Activated naive CD4-positive, alpha-beta T cell (primary cell): ENCODE measurements around the gene GUCA2A.

Source experiments
- DNase-seq, 4 experiments: peaks; one replicate each; lab custom pipeline; 2025; lab: John Stamatoyannopoulos, UW

GUCA2A gene

DNA sequence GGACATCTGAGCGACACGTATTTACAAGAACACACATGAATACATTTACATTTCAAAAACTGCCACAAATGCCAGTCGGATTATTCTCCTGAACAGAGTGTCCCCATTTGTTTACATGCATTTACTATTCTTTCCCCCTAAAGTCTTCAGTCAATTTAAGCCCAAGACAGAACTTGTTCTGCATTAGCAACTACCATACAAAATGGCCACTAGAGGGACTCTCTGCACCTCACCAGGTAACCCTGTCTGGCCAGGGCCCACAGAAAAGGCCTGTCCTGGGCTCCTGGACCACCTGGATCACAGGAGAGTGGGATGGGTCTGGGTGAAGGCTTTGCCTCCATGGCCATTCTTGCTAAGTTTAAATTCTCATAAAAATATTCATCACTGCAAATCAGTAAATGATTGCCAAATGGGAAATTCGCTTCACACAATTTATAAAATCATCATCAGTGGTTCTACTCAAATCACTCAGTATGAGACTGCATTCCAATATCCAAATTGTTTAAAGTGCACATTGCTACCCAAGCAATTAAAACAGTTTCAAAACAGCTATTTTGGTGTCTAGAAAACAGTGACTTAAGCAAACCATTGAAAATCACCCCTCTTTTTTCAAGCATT is 12.5 kb upstream of the GUCA2A start:
- DNase-seq = peak in 1 of 4 experiments; percentile 7

- no peak for DNase-seq
Observed at GRCh38 chr1:42175314-42176054, 10.9 kb upstream of the GUCA2A start.

GRCh38 chr1:42173961-42174735 is 9.6 kb upstream of the GUCA2A start:
- no peak for DNase-seq

DNA sequence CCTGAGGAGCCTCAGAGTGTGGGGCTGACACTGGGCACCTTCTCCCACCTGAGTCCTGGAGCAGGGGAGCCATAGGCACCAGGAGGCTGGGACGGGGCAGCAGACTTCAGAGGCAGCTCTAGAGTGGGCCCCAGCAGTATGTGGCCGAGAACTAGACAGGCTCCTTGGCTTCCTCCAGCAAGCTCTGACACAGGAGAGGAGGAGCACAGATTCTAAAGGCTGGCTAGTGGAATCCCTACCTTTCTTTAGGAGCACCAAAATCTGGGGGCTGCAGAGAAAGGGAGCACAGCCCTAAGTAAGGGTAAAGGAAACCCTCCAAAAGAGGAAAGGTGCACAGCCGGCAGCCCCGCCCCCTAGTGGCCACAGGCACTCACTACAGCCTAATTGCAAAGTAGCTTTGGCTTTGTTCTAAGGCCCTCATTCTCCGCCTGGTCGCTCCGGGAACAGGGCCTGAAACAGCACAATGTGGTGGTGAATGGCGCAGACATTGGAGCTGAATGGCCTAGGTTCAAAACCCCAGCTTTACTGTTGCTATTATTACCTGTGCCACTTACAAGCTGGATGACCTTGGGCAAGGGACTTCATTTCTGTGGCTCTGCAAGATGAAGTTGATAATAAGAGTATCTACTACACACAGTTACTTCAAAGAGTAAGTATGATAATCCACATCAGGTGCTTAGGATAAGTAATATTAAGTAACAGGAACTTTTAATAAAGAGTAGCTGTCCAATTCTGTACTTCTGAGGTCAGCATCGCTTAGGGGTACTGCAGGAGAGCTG is 8.8 kb upstream of the GUCA2A start:
- DNase-seq = peak; percentile 24 to 62 (median 58)

GRCh38 chr1:42172381-42173133 is 8.0 kb upstream of the GUCA2A start:
- DNase-seq = no peak

- no peak for DNase-seq
Observed at GRCh38 chr1:42171679-42172266, 7.2 kb upstream of the GUCA2A start.

GRCh38 chr1:42170779-42171621 is 6.5 kb upstream of the GUCA2A start:
- no peak for DNase-seq

GRCh38 chr1:42168763-42169162 is 4.2 kb upstream of the GUCA2A start:
- no peak for DNase-seq

- no peak for DNase-seq
Observed at GRCh38 chr1:42168391-42168670, 3.8 kb upstream of the GUCA2A start.

DNA sequence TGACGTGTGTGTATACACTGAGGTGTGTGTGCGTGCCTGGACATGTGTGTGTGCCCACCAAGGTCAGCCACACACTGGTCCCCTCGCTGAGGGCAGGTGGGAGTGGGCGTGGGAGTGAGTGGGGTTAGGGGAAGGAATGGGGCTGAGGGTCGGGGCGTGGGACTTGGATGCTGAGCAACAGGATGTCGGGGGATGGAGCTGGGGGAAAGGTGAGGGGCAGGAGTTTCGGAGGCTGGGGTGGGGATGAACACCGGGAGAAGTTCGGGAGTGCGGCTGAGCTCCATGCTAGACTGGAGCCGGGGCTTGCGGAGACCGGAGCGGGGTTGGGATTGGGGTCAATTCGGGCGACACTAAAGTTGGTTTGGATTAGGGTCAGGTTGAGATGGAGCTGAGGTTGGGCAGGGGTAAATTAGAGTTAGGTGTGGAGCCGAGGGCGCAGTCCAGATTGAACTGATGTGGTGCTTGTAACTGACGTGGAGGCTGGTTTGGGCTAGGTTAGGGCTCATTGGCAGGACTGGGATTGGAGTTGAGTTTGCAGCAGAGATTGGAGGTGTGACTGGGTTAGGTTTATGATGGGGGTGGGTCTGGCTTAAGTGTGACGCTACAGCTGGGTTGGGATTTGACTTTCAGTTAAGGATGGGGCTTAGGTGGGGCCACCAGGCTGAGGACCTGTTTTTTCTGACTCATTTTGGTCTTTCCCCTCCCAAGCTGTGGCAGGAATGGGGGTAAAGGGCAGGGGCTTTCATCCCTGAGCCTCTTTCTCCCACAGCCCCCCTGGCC is 3.3 kb upstream of the GUCA2A start:
- no peak for DNase-seq

DNA sequence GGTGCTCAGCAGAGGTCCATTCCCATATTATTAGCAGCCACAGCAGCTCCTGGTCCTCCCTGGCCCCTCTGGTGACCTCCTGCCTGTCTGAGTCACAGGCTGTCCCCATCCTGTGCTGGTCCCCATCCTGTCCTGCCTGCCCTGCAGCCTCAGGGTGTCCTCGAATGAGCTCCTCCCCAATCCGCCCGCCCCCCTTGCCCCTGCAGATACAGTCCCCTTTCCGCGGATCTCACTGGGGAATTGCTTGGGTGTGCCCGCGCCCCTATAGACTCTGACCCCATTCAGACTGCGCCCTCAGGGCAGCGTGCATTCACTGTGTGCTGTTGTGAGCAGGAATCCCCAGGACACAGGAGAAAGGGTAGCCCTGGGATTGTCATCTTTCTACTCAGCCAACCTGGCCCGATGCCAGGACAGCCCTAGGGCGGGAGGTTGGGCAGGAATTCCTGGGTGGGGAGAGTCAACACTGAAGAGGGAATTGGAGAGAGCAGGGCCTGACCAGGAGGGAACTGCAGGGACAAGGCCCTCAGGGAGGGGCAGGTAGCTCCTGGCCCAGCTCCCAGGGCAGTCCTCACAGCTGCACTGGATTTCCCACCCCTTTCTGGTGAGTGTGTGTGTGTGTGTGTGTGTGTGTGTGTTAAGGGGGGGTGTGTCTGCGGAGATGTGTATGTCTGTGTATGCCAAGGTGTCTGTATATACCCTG is 1.1 kb upstream of the GUCA2A start:
- DNase-seq = no peak

- no peak for DNase-seq
Observed at GRCh38 chr1:42163536-42164503, 725 bp downstream of the GUCA2A start.

GRCh38 chr1:42163114-42163513 is 1.4 kb downstream of the GUCA2A start:
- DNase-seq = no peak

GRCh38 chr1:42162181-42162580 is 2.4 kb downstream of the GUCA2A start:
- no peak for DNase-seq

GRCh38 chr1:42158189-42158588 is 6.4 kb downstream of the GUCA2A start:
- DNase-seq = no peak

GRCh38 chr1:42157667-42158066 is 6.9 kb downstream of the GUCA2A start:
- no peak for DNase-seq

DNA sequence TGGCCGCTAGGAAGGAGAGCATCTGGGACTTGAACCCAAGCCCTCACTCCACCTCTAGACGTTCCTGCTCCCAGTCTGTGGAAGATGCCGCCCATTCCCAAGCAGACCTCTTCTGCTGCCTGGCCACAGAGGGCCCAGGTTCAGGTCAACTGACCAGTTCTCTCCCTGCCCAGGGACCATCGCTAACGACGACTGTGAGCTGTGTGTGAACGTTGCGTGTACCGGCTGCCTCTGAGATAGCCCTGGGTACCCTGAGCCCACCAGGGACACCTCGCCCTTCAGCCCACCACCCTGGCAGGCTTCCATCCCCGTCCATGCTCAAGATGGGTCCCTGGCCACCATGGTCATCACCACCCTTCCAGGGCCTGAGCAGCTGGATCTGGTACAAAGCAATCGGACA is 9.2 kb downstream of the GUCA2A start:
- no peak for DNase-seq

GRCh38 chr1:42154685-42155084 is 9.9 kb downstream of the GUCA2A start:
- no peak for DNase-seq
